HEK293 (cell line): Measurements from ENCODE around the gene FAM229B.

Experiments
- CTCF ChIA-PET: fragments of 350-600 bp; formaldehyde crosslinking; extraction: SDS; loops from one replicate; lab custom pipeline; 2021; ENCODE audit warnings: antibody characterized with exemption; lab: Yijun Ruan, JAX
- POLR2A ChIA-PET: fragments of 300-600 bp; formaldehyde crosslinking; extraction: SDS; loops from one replicate; lab custom pipeline; 2020; ENCODE audit warnings: antibody characterized with exemption, inconsistent platforms; lab: Yijun Ruan, JAX
- H3K27ac ChIP-seq: fragments of 200-500 bp; sonication (Bioruptor generic); 2 replicates; pipeline ENCODE4 v1.5.1; 2014; ENCODE audit warnings: low read depth, low read length, control low read depth, inconsistent platforms; ENCODE audit errors: extremely low read depth
- H3K36me3 ChIP-seq, 2 experiments: fragments of 200-500 bp in 1 of 2; sonication (Bioruptor generic) in 1 of 2; 1 replicate in 1 of 2; 2 replicates in 1 of 2; pipeline ENCODE4 v1.5.1; 2014 to 2017; ENCODE audit warnings: inconsistent platforms in 2 of 2, low read length in 2 of 2; ENCODE audit not compliant: control insufficient read depth in 2 of 2, insufficient read depth in 1 of 2
- H3K4me1 ChIP-seq: fragments of 200-500 bp; sonication (Bioruptor generic); 2 replicates; pipeline ENCODE4 v1.5.1; 2014; ENCODE audit warnings: mild to moderate bottlenecking, low read length, inconsistent platforms; ENCODE audit not compliant: control insufficient read depth, insufficient read depth
- H3K4me3 ChIP-seq: 2 replicates; pipeline ENCODE4 v1.5.1; 2011; ENCODE audit warnings: low read depth, mild to moderate bottlenecking, control low read depth, low read length, moderate library complexity
- H3K9me3 ChIP-seq: fragments of 200-500 bp; sonication (Bioruptor generic); 2 replicates; pipeline ENCODE4 v1.5.1; 2014; ENCODE audit warnings: low read depth, low read length, inconsistent platforms; ENCODE audit not compliant: control insufficient read depth, insufficient read depth
- MEIS1 ChIP-seq: sonication (generic); formaldehyde crosslinking; IDR thresholded peaks from 2 replicates; pipeline ENCODE4 v1.8.1; 2022; ENCODE audit warnings: missing genetic modification reagents, mild to moderate bottlenecking, borderline replicate concordance
- MZF1 ChIP-seq: fragments of 450-650 bp; formaldehyde crosslinking; IDR thresholded peaks from 2 replicates; pipeline ENCODE4 v1.5.1; 2017; ENCODE audit warnings: missing biosample characterization, missing genetic modification characterization, borderline replicate concordance
- PRDM1 ChIP-seq: fragments of 450-650 bp; formaldehyde crosslinking; IDR thresholded peaks from 2 replicates; pipeline ENCODE4; 2016; ENCODE audit warnings: missing biosample characterization, missing genetic modification characterization
- ZBTB11 ChIP-seq: fragments of 450-650 bp; formaldehyde crosslinking; conservative IDR thresholded peaks from 2 replicates; pipeline ENCODE4 v1.5.1; 2016; ENCODE audit warnings: low read depth, missing biosample characterization, missing genetic modification characterization
- ZBTB17 ChIP-seq: fragments of 450-650 bp; formaldehyde crosslinking; IDR thresholded peaks from 2 replicates; pipeline ENCODE4 v1.5.1; 2016; ENCODE audit warnings: missing biosample characterization, missing genetic modification characterization
- ZBTB26 ChIP-seq: fragments of 450-650 bp; formaldehyde crosslinking; optimal IDR thresholded peaks from 2 replicates; pipeline ENCODE3; 2016; ENCODE audit warnings: missing biosample characterization, mild to moderate bottlenecking, missing genetic modification characterization
- ZBTB8A ChIP-seq: fragments of 450-650 bp; formaldehyde crosslinking; IDR thresholded peaks from 2 replicates; pipeline ENCODE4 v1.5.1; 2016; ENCODE audit warnings: missing biosample characterization, missing genetic modification characterization
- ZEB2 ChIP-seq: fragments of 450-650 bp; formaldehyde crosslinking; IDR thresholded peaks from 2 replicates; pipeline ENCODE4 v1.5.1; 2016; ENCODE audit warnings: missing biosample characterization, missing genetic modification characterization
- ZIC2 ChIP-seq: fragments of 450-650 bp; formaldehyde crosslinking; IDR thresholded peaks from 2 replicates; pipeline ENCODE4 v1.5.1; 2016; ENCODE audit warnings: missing biosample characterization, missing genetic modification characterization
- ZNF19 ChIP-seq: fragments of 450-650 bp; formaldehyde crosslinking; IDR thresholded peaks from 2 replicates; pipeline ENCODE4; 2016; ENCODE audit warnings: missing biosample characterization, missing genetic modification characterization, low read depth
- ZNF214 ChIP-seq: fragments of 450-650 bp; formaldehyde crosslinking; IDR thresholded peaks from 2 replicates; pipeline ENCODE4 v1.5.1; 2017; ENCODE audit warnings: missing biosample characterization, mild to moderate bottlenecking, missing genetic modification characterization, borderline replicate concordance
- ZNF341 ChIP-seq: fragments of 450-650 bp; formaldehyde crosslinking; IDR thresholded peaks from 2 replicates; pipeline ENCODE4; 2016; ENCODE audit warnings: low read depth, missing biosample characterization, missing genetic modification characterization
- ZNF426 ChIP-seq: fragments of 450-650 bp; formaldehyde crosslinking; IDR thresholded peaks from 2 replicates; pipeline ENCODE4 v1.5.1; 2017; ENCODE audit warnings: missing biosample characterization, missing genetic modification characterization, mild to moderate bottlenecking, inconsistent platforms, moderate library complexity
- ZNF510 ChIP-seq: fragments of 450-650 bp; formaldehyde crosslinking; IDR thresholded peaks from 2 replicates; pipeline ENCODE4 v1.5.1; 2018; ENCODE audit warnings: mild to moderate bottlenecking, missing genetic modification characterization, missing biosample characterization; ENCODE audit not compliant: insufficient replicate concordance
- ZNF561 ChIP-seq: fragments of 450-650 bp; IDR thresholded peaks from 2 replicates; pipeline ENCODE4 v1.5.1; 2018; ENCODE audit warnings: missing biosample characterization, missing genetic modification characterization, borderline replicate concordance
- ZNF580 ChIP-seq: fragments of 450-650 bp; formaldehyde crosslinking; IDR thresholded peaks from 2 replicates; pipeline ENCODE4 v1.5.1; 2016; ENCODE audit warnings: missing biosample characterization, missing genetic modification characterization
- TF ChIP-seq, protein P1 (sequence below): fragments of 450-650 bp; formaldehyde crosslinking; IDR thresholded peaks from 2 replicates; pipeline ENCODE4 v1.5.1; 2017; ENCODE audit warnings: missing biosample characterization, missing genetic modification characterization

FAM229B gene

DNA sequence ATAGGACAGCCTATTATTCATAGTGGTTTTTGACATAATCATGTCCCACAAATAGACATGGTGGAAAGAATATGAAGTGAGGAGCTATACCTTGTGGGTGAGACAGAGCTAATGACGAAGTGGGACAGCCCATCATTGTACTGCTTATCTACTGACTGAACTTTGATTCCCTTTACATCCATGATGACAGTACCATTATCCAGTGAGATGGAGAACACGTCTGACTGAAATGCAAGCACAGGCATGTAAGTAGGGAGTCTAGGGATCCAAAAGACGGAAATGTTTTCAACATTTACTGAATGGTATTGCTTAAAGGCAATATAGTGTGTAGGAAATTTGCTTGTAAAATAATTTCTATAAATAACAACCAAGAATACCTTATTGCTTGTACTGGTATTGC lies 43.5 kb downstream of the FAM229B start:
- Histone ChIP-seq H3K27ac (no peak overlapping the region), H3K9me3 (no peaks in the 10 kb centered on the region), H3K4me3 (no peak overlapping the region), H3K36me3 (peaks cover 11% of the 10 kb centered on the region in 2 experiments; a peak in 2 of 3 replicates)
- POLR2A ChIA-PET = no interaction called here
- TF ChIP-seq MEIS1 (CRISPR knock-in tag) = no peak
- TF ChIP-seq ZNF341 = no peak
- no peak for TF ChIP-seq ZBTB26 (tag by site-specific recombination)
- no peak for TF ChIP-seq ZIC2
- TF ChIP-seq ZNF19 (tag by site-specific recombination) = no peak
- TF ChIP-seq ZNF214 (tag by site-specific recombination) = no peak
- TF ChIP-seq MZF1 (tag by site-specific recombination) = no peak
- no peak for TF ChIP-seq ZBTB17 (tag by site-specific recombination)
- TF ChIP-seq, all 188 proteins: peak for 0
- H3K4me1 ChIP-seq = no peaks in the 10 kb centered on the region
- CTCF ChIA-PET = interaction anchor here (0.8 to 1.0 kb wide), 2 partner anchors 31 to 44 kb away, joined by 3 read pairs; partner anchors contain the start of genes FAM229B and TUBE1

DNA sequence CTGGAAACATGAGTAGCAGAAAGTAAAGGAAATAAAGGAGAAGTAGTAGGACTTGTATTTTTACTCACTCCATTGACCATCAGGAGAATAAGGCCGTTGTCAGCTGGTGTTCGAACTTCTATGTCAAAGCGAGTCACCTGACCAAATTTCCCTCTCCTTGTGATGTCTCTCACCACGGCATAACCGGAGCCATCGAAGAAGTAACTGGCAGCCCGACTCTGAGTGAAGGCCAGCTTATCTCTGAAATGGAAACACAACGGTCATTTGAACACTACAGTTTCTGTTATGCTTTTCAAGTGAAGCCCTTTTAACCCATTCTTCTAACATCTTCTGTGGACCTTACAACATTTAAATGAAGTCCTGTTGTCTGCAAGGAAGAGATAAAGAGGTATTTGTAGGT lies 51.7 kb downstream of the FAM229B start:
- H3K4me1 ChIP-seq = no peaks in the 10 kb centered on the region
- TF ChIP-seq ZBTB8A (tag by site-specific recombination) = no peak
- TF ChIP-seq ZNF580 (tag by site-specific recombination) = no peak
- TF ChIP-seq ZNF561 (tag by site-specific recombination) = no peak
- no peak for TF ChIP-seq ZEB2
- no peak for TF ChIP-seq ZNF510
- no peak for TF ChIP-seq PRDM1 (tag by site-specific recombination)
- TF ChIP-seq ZBTB11 (tag by site-specific recombination) = no peak
- no peak for TF ChIP-seq ZNF426
- TF ChIP-seq, protein P1, sequence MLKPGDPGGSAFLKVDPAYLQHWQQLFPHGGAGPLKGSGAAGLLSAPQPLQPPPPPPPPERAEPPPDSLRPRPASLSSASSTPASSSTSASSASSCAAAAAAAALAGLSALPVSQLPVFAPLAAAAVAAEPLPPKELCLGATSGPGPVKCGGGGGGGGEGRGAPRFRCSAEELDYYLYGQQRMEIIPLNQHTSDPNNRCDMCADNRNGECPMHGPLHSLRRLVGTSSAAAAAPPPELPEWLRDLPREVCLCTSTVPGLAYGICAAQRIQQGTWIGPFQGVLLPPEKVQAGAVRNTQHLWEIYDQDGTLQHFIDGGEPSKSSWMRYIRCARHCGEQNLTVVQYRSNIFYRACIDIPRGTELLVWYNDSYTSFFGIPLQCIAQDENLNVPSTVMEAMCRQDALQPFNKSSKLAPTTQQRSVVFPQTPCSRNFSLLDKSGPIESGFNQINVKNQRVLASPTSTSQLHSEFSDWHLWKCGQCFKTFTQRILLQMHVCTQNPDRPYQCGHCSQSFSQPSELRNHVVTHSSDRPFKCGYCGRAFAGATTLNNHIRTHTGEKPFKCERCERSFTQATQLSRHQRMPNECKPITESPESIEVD (tag by site-specific recombination) = no peak
- TF ChIP-seq, all 188 proteins: peak for 0
- H3K4me3 ChIP-seq = no peak overlapping the region
- no peak overlapping the region for H3K27ac ChIP-seq
- POLR2A ChIA-PET = interaction anchor here (0.6 kb wide), 1 partner anchor 56 kb away, joined by 3 read pairs; no protein-coding TSS in a partner anchor
- CTCF ChIA-PET = interaction anchor here (0.5 to 1.0 kb wide), 2 partner anchors 25 to 50 kb away, joined by 3 read pairs; no protein-coding TSS in a partner anchor
- H3K36me3 ChIP-seq = peaks cover 3 to 20% of the 10 kb centered on the region in 2 experiments
- no peaks in the 10 kb centered on the region for H3K9me3 ChIP-seq
